COLO668 (cell line): Measurements from ENCODE around the gene BCAM.
"Not testable (repeated sequence)": the region's sequence is repeated elsewhere in the genome, so short reads cannot be mapped to it uniquely, and the experiment has no call there.

Experiments
- DNase-seq: peaks from one replicate; lab custom pipeline; 2025; ENCODE audit not compliant: unreplicated experiment; lab: John Stamatoyannopoulos, UW

The BCAM gene

GRCh38 chr19:44816301-44816700 is 7.4 kb downstream of the BCAM start:
- no peak for DNase-seq

GRCh38 chr19:44817725-44818465 is 9.0 kb downstream of the BCAM start:
- DNase-seq, result no peak

- DNase-seq, result no peak
Observed at GRCh38 chr19:44818466-44819031, 9.6 kb downstream of the BCAM start.

GRCh38 chr19:44819246-44819832 is 10.4 kb downstream of the BCAM start:
- DNase-seq, result no peak

GRCh38 chr19:44820648-44821609 is 12.0 kb downstream of the BCAM start:
- no peak for DNase-seq

- no peak for DNase-seq
Observed at GRCh38 chr19:44822177-44822576, 13.3 kb downstream of the BCAM start.

- DNase-seq, result no peak
Observed at GRCh38 chr19:44822670-44823372, 13.9 kb downstream of the BCAM start.

GRCh38 chr19:44823373-44823698 is 14.4 kb downstream of the BCAM start:
- DNase-seq, result peak; percentile 28

GRCh38 chr19:44824761-44825160 is 15.9 kb downstream of the BCAM start:
- DNase-seq, result peak; percentile 53

GRCh38 chr19:44832875-44833274 is 24.0 kb downstream of the BCAM start:
- DNase-seq, result not testable (repeated sequence)

GRCh38 chr19:44834399-44834798 is 25.5 kb downstream of the BCAM start:
- not testable (repeated sequence) for DNase-seq

GRCh38 chr19:44839276-44839675 is 30.4 kb downstream of the BCAM start:
- DNase-seq, result no peak

GRCh38 chr19:44840811-44841210 is 31.9 kb downstream of the BCAM start:
- no peak for DNase-seq

- no peak for DNase-seq
Observed at GRCh38 chr19:44841231-44841630, 32.3 kb downstream of the BCAM start.

- no peak for DNase-seq
Observed at GRCh38 chr19:44845286-44845611, 36.3 kb downstream of the BCAM start.

GRCh38 chr19:44845612-44846454 is 36.9 kb downstream of the BCAM start, which contains the start of gene NECTIN2:
NECTIN2 (plus strand) TSS chr19:44846297; CDS start chr19:44846526, 229 bp downstream.
- peak; percentile 94 for DNase-seq

GRCh38 chr19:44846455-44847143 is 37.7 kb downstream of the BCAM start:
- DNase-seq, result no peak

GRCh38 chr19:44847144-44848035 is 38.5 kb downstream of the BCAM start:
- peak; percentile 64 for DNase-seq
